GM12891 (cell line): ENCODE results near the gene SUGP1.
"Not testable (repeated sequence)": the region's sequence is repeated elsewhere in the genome, so short reads cannot be mapped to it uniquely, and the experiment has no call there.

ENCODE experiments used
- DNase-seq: peaks from one replicate; pipeline ENCODE4 v3.0.0; 2011; ENCODE audit warnings: low spot score; ENCODE audit not compliant: insufficient read length
- FAIRE-seq: peaks from 2 replicates; lab custom pipeline; 2011; peaks lifted over from hg19 to GRCh38; lab: Jason Lieb, UNC
- PAX5 ChIP-seq: IDR thresholded peaks from 2 replicates; pipeline ENCODE4 v1.6.1; 2011; ENCODE audit warnings: low read length, moderate library complexity, mild to moderate bottlenecking; ENCODE audit not compliant: insufficient read depth, severe bottlenecking
- POLR2A ChIP-seq: IDR thresholded peaks from 2 replicates; pipeline ENCODE4 v1.6.1; 2011; ENCODE audit warnings: low read depth, low read length, control low read depth
- POLR2AphosphoS5 ChIP-seq: IDR thresholded peaks from 2 replicates; pipeline ENCODE4 v1.6.1; 2011; ENCODE audit warnings: low read depth, low read length, control low read depth
- POU2F2 ChIP-seq: IDR thresholded peaks from 2 replicates; pipeline ENCODE4 v1.6.1; 2011; ENCODE audit warnings: low read depth, mild to moderate bottlenecking, control low read depth, low read length, moderate library complexity
- SPI1 ChIP-seq: IDR thresholded peaks from 2 replicates; pipeline ENCODE4 v1.6.1; 2011; ENCODE audit warnings: low read depth, low read length, control low read depth
- TAF1 ChIP-seq: IDR thresholded peaks from 2 replicates; pipeline ENCODE4 v1.6.1; 2011; ENCODE audit warnings: low read depth, low read length, control low read depth

The SUGP1 gene

GRCh38 chr19:19258589-19259338 lies 61.5 kb downstream of the SUGP1 start:
- TF ChIP-seq SPI1 (no peak), PAX5 (no peak)
- FAIRE-seq (no peak), DNase-seq (no peak)

GRCh38 chr19:19257836-19258588 lies 62.3 kb downstream of the SUGP1 start:
- no peak for FAIRE-seq
- no peak for TF ChIP-seq TAF1
- TF ChIP-seq POLR2A = no peak
- TF ChIP-seq POLR2AphosphoS5 = no peak
- TF ChIP-seq PAX5 = no peak
- no peak for TF ChIP-seq POU2F2
- TF ChIP-seq SPI1 = no peak

GRCh38 chr19:19257137-19257536 lies 63.2 kb downstream of the SUGP1 start:
- TF ChIP-seq SPI1 = no peak
- TF ChIP-seq TAF1 = no peak
- no peak for TF ChIP-seq PAX5
- no peak for TF ChIP-seq POLR2AphosphoS5
- TF ChIP-seq POU2F2 = no peak
- no peak for TF ChIP-seq POLR2A
- no peak for FAIRE-seq
- DNase-seq = no peak

More at GRCh38 chr19:19257836-19258588, 62.3 kb downstream of the SUGP1 start:
- DNase-seq = no peak

- TF ChIP-seq POLR2AphosphoS5 (no peak), SPI1 (no peak), POLR2A (no peak), POU2F2 (no peak), TAF1 (no peak), PAX5 (no peak)
- no peak for FAIRE-seq
- no peak for DNase-seq
These were observed 64.0 kb downstream of the SUGP1 start for GRCh38 chr19:19256072-19256969.

GRCh38 chr19:19253409-19253808 lies 66.9 kb downstream of the SUGP1 start:
- DNase-seq, FAIRE-seq: not testable (repeated sequence)

GRCh38 chr19:19250196-19250801 lies 70.0 kb downstream of the SUGP1 start:
- TF ChIP-seq POLR2A = no peak
- no peak for DNase-seq
- no peak for FAIRE-seq

GRCh38 chr19:19240476-19240875 lies 79.8 kb downstream of the SUGP1 start:
- DNase-seq (no peak), FAIRE-seq (no peak)
- TF ChIP-seq TAF1 = no peak
- no peak for TF ChIP-seq POLR2AphosphoS5
- TF ChIP-seq PAX5 = no peak
- TF ChIP-seq POLR2A = no peak
- TF ChIP-seq SPI1 = no peak
- no peak for TF ChIP-seq POU2F2

- no peak for DNase-seq
- TF ChIP-seq TAF1 = no peak
- no peak for FAIRE-seq
These were observed 80.6 kb downstream of the SUGP1 start for GRCh38 chr19:19239675-19240074.

GRCh38 chr19:19238126-19238894 lies 82.0 kb downstream of the SUGP1 start:
- FAIRE-seq (no peak), DNase-seq (no peak)
- TF ChIP-seq TAF1 (no peak), SPI1 (no peak), POLR2A (no peak), POU2F2 (no peak), POLR2AphosphoS5 (no peak), PAX5 (no peak)
